Measurements from ENCODE around the gene ARL15.

DNA sequence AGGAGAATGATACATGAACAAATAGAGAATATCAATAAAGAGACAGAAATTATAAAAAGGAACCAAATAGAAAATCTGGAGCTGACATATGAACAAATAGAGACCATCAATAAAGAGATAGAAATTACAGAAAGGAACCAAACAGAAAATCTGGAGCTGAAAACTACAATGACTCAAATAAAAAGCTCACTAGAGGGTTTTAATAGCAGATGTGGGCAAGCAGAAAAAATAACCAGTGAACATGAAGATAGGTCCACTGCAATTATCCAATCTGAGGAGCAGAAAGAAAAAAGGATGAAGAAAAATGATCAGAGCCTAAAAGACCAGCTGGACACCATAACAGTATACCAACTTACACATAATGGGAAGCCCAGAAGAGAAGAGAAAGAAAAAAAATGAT, 353.7 kb downstream of the ARL15 start:
- TF ChIP-seq, protein P1, sequence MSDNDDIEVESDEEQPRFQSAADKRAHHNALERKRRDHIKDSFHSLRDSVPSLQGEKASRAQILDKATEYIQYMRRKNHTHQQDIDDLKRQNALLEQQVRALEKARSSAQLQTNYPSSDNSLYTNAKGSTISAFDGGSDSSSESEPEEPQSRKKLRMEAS (IDR thresholded peaks at IDR 0.05; ENCODE audit: insufficient read depth, insufficient read length), result no peak
- no peak for TF ChIP-seq POLR2A (IDR thresholded peaks at IDR 0.05; ENCODE audit: low read depth, low read length)

Data from endothelial cell of umbilical vein (primary cell).